GM19238 (cell line): ENCODE measurements around the gene EAPP.
"Not testable (repeated sequence)": the region's sequence is repeated elsewhere in the genome, so short reads cannot be mapped to it uniquely, and the experiment has no call there.

Experiments used
- DNase-seq: peaks from one replicate; pipeline ENCODE4 v3.0.0; 2011; ENCODE audit warnings: low spot score; ENCODE audit not compliant: insufficient read length

EAPP gene, protein sequence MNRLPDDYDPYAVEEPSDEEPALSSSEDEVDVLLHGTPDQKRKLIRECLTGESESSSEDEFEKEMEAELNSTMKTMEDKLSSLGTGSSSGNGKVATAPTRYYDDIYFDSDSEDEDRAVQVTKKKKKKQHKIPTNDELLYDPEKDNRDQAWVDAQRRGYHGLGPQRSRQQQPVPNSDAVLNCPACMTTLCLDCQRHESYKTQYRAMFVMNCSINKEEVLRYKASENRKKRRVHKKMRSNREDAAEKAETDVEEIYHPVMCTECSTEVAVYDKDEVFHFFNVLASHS

DNA sequence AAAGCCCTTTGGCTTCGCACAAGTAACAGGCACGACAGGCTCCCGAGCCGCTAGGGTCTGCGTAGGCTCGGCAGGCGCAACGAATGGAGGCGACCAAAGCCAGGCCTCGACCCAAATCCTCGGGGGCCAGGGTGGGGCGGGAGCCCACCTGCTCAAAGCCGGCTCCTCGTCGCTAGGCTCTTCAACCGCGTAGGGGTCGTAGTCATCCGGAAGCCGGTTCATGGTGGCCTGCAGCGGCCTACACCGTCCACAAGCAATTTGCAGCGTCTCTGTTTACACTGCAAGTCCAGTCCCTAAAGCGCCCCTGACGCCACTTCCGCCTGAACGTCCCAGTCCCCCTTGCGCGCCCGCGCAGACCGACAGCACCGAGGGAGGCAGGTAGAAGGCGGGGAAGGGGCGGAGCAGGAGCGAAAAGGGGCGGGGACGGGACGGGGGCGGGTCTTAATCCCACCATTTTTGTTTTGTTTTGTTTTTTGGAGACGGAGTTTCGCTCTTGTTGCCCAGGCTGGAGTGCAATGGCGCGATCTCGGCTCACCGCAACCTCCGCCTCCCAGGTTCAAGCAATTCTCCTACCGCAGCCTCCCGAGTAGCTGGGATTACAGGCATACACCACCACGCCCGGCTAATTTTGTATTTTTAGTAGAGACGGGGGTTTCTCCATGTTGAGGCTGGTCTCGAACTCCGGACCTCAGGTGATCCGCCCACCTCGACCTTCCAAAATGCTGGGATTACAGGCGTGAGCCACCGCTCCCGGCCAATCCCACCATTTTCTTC lies at the start of gene EAPP:
Gene EAPP (minus strand): TSS at position 295 of the 774 bp plus-strand sequence. CDS start 73 bp downstream, at position 222.
- DNase-seq = peak; percentile 96

DNA sequence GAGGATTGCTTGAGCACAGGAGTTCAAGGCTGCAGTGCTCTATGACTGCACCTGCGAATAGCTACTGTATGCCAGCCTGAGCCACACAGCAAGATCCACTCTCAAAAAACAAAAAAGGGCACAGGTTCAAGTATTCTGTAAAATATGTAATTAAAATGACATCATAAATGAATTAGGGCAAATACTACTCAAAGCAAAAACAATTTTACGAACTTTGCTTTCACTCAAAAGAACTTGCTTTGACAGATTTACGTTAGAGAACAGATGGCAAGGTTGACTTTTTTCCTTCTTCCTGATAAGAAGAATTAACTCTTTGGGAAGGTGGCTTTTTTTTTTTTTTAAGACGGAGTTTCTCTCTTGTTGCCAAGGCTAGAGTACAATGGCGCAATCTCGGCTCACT lies 44.0 kb upstream of the EAPP start:
- no peak for DNase-seq

DNA sequence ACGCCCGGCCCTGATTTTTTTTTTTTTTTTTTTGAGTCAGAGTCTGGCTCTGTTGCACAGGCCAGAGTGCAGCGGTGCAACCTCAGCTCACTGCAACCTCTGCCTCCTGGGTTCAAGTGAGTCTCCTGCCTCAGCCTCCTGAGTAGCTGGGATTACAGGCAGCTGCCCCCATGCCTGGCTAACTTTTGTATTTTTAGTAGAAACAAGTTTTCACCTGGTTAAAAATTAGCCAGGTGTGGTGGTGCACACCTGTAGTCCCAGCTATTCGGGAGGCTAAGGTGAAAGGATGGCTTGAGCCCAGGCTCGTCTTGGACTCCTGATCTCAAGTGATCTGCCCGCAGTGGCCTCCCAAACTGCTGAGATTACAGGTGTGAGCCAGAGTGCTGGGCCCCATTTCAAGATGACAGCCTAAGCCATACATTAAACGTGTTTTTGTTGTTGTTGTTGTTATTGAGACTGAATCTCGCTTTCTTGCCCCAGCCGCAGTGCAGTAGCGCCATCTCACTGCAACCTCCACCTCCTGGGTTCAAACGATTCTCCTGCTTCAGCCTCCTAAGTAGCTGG lies 42.7 kb upstream of the EAPP start:
- no peak for DNase-seq

DNA sequence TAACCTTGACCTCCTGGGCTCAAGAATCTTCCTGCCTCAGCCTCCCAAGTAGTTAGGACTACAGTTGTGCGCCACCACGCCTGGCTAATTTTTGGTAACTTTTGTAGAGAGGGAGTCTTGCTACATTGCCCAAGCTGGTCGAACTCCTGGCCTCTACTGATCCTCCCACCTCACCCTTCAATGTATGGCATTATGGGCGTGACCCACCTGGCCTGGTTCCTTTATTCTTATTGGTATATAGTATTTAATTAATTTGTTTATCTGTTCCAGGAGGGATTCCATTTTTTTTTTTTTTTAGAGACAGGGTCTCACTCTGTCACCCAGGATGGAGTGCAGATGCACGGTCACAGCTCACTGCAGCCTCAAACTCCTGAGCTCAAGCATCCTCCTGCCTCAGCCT lies 40.9 kb upstream of the EAPP start:
- DNase-seq = no peak

DNA sequence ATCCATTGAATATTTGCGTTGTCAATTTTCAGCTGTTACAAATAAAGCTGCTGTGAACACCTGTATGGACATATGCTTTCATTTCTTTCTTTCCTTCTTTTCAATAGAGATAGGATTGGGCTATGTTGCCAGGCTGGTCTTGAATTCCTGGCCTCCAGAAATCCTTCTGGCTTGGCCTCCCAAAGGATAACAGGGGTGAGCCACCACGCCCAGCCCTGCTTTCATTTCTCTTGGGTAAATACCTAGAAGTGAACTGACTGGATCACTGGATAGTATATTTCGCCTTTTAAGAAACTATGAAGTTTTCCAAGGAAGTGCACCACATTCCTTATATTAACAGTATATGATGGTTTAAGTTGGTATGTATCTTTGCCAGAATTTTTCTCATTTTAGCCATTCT lies 32.3 kb upstream of the EAPP start:
- no peak for DNase-seq

DNA sequence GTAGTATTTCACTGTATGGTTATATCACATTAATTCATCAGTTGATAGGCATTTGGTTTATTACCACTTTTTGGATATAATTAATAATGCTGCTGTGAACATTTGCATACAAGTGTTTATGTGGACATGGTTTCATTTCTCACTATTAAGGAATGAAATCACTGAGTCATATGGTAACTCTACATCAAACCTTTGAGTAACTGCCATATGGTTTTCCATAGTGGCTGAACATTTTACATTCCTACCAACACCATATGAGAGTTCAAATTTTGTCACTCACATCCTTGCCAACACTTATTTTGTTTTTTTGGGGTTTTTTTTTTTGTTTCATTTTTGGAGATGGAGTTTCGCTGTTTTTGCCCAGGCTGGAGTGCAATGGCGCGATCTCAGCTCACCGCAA lies 30.2 kb upstream of the EAPP start:
- DNase-seq = no peak

DNA sequence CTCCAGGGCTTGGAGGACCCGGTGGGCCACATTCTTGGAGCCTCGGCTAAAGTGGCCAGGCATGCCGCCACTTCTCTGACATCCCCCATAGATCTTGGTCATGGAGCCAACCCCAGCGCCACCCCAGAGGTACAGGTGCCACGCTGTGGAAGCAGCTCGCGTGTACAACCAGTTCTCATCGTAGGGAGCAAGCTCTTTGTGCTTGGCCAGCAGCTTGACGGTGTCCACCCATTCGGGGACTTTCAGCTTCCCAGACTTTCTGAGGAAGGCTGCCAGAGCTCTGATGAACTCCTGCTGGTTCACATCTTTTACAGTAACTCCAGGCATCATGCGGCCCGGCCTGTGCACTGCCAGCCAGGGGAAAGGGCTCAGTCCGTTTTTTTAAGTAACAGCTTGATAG lies 29.3 kb upstream of the EAPP start:
- DNase-seq = no peak

DNA sequence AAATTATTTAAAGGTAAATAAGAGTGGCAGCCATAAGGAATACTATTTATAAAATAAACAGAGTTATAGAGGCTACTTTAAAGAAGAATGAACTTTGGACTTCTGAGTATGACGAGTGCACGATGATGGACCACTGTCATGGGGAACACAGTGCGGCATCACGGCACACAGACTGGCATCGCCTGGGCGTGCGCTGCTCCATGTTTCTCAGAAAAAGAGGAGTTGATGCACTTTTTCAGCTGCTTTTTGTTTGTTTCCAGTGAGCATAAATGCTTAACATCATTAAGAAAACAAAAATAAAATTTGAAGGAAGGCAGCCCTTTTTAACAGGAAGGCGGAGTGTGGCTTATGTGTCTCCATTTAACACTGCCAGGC lies 23.3 kb upstream of the EAPP start:
- DNase-seq = no peak

DNA sequence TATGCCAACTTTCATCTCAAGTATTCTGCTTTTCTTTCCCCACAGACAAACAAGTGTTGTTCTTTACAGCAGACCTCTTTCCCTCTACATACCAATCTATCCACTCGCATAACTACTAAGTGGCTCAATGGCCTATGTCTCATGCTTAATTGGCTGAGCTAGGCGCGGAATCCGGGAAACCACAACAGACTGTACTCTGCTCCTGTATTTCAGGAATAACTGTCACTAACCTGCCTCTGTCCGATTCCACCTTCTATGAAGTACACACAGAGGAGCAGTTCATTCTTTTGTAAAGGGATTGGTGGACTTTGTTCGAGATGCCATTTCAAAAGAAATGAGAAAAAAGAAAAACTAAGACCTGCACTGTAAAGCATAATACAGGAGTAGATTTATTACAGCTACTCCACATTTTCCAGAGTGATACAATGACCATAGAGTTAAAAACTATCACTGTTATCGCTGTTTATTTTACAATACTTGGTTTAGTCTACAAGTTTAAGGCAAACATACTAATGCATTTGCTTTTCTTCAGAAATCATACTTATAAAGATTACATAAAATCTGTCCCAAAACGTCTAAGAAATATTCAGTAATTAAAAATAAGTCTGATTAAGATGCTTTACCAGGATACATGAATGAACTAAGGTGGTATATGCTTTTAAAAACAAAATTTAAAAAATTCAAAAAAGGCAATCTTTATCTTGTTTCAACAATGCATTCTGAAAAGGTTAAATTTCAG lies 22.7 kb upstream of the EAPP start:
- DNase-seq = not testable (repeated sequence)

DNA sequence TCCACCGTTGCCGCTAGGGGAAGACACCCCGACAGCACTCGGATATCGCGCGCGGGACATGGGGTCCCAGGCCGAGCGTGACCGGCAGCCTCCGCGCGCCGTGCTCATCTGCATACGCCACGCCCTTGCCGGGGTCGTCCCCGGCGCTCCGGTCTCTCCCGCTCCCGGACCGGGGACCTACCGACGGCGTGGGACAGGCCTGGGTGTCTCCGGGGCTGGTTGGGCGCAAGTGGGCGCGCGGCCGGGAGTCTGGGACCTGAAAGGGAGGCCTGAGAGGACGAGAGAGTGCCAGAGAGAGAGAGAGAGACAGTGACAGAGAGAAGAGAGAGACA lies 17.0 kb upstream of the EAPP start:
- DNase-seq = not testable (repeated sequence)

DNA sequence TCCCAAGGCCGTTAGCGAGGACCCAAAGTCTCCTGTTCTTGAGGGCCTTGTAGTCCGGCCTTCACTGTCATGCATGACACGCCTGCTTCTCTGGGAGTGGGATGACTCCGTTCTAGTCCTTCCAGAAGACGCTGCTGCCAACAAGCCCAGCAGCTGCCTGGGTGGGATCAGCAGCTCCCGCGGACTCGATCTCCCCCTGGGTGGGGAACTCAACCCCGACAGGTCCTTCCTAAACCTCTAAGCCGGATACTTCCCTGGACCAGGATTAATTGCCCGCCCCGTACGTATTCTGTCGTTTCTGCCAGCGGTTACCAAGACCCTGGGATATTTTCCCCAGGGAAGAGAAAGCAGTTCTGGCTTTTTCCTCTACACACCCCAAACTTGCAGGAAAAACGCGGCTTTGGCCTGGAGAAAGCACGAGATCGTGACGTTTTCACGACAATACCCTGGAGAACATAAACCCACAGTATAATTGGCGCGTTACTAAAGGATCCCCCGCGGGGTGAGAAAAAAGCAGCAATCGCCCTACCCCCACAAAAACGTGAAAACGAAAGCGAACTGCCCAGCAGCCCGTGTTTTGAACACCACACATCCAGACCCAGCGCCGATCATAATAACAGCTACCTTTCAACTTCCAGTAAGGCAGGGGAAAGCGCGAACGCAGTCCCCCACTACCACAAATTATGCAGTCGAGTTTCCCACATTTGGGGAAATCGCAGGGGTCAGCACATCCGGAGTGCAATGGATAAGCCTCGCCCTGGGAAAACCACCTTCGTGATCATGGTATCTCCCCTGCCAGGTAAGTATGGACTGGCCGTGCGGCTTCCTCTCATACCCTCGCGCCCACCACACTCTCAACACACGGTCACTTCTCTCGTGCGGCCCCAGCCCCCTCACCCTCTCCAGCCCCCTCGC lies 16.3 kb upstream of the EAPP start:
- DNase-seq = not testable (repeated sequence)

DNA sequence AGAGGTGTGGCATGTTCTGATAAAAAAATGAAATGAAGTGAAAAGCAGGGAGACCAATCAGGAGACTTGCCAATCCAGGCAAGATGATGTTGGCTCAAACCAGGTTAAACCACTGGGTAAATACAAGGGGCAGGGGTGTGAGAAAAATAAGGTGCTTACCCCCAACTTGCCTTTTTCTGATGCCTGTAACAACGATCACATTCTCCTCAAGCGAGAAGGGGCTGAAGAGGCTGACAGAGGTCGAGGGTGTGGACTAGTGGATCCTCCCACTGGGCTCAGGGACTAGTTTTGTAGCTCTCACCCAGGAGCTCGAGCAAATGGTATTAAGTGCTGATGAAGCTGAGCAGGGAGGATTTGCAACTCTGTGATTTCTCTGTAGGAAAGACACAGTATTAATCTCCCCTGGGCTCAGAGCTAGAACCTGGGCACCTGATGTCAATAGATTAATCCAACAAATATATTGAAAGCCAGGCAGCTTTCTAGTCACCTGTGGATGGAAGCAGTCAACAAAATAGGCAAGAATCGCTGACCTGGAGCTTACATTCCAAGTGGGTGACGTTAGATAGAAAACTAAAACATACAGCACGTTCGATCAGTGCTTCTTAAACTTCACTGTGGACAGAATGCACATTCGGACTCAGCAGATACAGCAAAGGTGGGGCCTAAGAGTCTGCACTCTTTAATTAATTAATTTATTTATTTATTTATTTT lies 15.2 kb upstream of the EAPP start:
- peak; percentile 11 for DNase-seq

DNA sequence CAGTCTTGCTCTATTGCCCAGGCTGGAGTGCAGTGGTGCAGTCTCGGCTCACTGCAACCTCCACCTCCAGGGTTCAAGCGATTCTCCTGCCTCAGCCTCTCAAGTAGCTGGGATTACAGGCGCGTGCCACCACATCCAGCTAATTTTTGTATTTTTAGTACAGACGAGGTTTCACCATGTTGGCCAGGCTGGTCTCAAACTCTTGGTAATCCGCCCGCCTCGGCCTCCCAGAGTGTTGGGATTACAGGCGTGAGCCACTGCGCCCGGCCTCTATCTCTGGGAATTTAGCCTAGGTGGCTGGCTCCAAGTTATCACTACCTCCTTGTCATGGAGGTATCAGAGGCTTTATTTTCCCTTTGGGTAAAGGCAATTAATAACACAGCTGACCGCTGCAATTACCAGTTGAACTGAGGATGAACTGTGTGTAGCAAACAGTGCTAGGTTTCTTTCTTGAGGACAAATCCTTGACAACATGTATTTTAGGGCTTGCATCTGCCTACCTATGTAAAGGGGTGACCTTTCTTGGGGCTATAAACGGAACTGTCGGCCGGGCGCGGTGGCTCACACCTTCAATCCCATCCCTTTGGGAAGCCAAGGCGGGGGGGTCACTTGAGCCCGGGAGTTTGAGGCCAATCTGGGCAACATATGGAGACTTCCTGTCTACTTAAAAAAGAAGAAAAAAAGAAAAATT lies 9.9 kb upstream of the EAPP start:
- DNase-seq = not testable (repeated sequence)

DNA sequence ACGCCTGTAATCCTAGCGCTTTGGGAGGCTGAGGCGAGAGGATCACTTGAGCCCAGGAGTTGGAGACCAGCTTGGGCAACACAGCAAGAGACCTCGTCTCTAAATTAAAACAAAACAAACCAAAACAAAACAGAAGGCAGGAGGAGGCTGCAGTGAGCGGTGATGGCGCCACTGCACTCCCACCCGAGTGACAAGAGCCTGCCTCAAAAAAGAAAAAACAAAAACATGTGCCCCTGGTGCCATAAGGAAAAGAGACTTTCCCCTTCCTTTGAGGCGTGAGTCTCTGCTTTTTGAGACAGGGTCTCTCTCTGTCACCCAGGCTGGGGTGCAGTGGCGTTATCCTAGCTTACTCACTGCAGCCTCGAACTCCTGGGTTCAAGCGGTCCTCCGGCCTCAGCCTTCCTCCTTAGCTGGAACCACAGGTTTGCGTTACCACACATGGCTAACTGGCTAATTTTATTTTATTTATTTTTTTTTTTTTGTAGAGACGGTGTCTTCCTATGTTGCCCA lies 9.0 kb upstream of the EAPP start:
- no peak for DNase-seq

DNA sequence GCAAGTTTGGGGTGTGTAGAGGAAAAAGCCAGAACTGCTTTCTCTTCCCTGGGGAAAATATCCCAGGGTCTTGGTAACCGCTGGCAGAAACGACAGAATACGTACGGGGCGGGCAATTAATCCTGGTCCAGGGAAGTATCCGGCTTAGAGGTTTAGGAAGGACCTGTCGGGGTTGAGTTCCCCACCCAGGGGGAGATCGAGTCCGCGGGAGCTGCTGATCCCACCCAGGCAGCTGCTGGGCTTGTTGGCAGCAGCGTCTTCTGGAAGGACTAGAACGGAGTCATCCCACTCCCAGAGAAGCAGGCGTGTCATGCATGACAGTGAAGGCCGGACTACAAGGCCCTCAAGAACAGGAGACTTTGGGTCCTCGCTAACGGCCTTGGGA lies 7.6 kb upstream of the EAPP start:
- not testable (repeated sequence) for DNase-seq

DNA sequence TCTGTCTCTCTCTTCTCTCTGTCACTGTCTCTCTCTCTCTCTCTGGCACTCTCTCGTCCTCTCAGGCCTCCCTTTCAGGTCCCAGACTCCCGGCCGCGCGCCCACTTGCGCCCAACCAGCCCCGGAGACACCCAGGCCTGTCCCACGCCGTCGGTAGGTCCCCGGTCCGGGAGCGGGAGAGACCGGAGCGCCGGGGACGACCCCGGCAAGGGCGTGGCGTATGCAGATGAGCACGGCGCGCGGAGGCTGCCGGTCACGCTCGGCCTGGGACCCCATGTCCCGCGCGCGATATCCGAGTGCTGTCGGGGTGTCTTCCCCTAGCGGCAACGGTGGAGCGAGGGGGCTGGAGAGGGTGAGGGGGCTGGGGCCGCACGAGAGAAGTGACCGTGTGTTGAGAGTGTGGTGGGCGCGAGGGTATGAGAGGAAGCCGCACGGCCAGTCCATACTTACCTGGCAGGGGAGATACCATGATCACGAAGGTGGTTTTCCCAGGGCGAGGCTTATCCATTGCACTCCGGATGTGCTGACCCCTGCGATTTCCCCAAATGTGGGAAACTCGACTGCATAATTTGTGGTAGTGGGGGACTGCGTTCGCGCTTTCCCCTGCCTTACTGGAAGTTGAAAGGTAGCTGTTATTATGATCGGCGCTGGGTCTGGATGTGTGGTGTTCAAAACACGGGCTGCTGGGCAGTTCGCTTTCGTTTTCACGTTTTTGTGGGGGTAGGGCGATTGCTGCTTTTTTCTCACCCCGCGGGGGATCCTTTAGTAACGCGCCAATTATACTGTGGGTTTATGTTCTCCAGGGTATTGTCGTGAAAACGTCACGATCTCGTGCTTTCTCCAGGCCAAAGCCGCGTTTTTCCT lies 7.0 kb upstream of the EAPP start:
- DNase-seq = not testable (repeated sequence)

DNA sequence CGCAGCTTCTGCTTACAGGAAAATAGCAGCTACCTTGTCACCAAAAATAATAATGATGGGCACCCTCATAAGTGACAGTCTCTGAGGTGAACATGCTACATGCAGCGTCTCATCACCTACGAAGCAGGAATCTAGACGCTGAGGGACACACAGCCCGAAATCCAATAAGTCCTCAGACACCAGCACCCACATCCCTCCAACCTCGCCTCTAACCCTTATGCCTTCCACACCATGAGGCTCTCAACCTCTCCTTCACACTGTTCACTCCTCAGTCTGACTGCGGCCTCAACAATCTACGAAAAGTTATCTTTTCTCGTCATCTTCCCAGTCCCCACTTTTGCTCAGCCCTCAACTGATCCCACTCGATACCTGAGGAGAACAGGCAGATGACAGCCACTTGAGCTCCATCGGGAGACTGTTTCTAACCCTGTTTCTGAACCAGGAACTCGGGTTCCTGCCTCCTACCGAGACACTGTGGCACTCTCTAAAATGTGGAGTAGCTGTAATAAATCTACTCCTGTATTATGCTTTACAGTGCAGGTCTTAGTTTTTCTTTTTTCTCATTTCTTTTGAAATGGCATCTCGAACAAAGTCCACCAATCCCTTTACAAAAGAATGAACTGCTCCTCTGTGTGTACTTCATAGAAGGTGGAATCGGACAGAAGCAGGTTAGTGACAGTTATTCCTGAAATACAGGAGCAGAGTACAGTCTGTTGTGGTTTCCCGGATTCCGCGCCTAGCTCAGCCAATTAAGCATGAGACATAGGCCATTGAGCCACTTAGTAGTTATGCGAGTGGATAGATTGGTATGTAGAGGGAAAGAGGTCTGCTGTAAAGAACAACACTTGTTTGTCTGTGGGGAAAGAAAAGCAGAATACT lies 919 bp upstream of the EAPP start:
- not testable (repeated sequence) for DNase-seq
